ENCODE results near the gene GNAI2. TPM values are rescaled to one million over a fixed set of nuclear protein-coding genes. Genes with fewer than 3 reads are reported as not detected.
"Not testable (repeated sequence)": the region's sequence is repeated elsewhere in the genome, so short reads cannot be mapped to it uniquely, and the experiment has no call there.

Gene GNAI2
- total RNA-seq, 1 experiment from 2014 or later: 201 TPM

DNA sequence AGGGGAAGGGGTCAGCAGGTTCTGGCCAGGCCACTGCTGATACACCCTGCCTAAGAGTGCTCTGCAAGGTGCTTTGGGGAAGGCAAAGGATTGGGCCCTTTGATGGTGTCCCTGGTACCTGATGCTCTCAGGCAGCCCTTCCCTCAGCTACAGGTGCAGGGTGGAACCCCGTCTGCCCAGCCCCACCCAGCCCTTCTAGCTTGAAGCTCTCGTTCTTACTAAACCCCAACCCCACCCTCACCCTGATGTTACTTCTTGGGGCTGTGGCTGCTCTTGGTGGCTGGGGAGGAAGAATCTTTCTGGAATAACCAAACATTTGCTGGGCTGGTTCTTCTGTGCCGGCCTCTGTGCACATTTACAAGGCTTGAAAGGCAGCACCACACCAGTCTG, 6.4 kb downstream of the GNAI2 start:
- no peaks in the 10 kb centered on the region for H3K27me3 ChIP-seq (ENCODE audit: insufficient read depth, low read depth)
- peaks cover 19% of the 10 kb centered on the region for H3K79me2 ChIP-seq (ENCODE audit: low read depth)
- no peaks in the 10 kb centered on the region for H4K20me1 ChIP-seq (ENCODE audit: insufficient read depth)
- H3K4me2 ChIP-seq: no peak overlapping the region
- no peaks in the 10 kb centered on the region for H3K9me2 ChIP-seq (ENCODE audit: insufficient read depth)
- ChIA-PET POLR2A (ENCODE audit: unreplicated experiment) (interaction anchor here (0.6 kb wide), 1 partner anchor 121 kb away, joined by 5 read pairs; no protein-coding TSS in a partner anchor), CTCF (no interaction called here)
- H3K4me3 ChIP-seq: no peak overlapping the region
- peaks cover 27% of the 10 kb centered on the region for H3F3A ChIP-seq (ENCODE audit: insufficient read depth, low read depth)
- H3K4me1 ChIP-seq (replicated peaks; ENCODE audit: insufficient read depth): peaks cover 25% of the 10 kb centered on the region
- no peak for TF ChIP-seq EZH2 (IDR thresholded peaks at IDR 0.05; ENCODE audit: low read depth)
- TF ChIP-seq, protein P1, sequence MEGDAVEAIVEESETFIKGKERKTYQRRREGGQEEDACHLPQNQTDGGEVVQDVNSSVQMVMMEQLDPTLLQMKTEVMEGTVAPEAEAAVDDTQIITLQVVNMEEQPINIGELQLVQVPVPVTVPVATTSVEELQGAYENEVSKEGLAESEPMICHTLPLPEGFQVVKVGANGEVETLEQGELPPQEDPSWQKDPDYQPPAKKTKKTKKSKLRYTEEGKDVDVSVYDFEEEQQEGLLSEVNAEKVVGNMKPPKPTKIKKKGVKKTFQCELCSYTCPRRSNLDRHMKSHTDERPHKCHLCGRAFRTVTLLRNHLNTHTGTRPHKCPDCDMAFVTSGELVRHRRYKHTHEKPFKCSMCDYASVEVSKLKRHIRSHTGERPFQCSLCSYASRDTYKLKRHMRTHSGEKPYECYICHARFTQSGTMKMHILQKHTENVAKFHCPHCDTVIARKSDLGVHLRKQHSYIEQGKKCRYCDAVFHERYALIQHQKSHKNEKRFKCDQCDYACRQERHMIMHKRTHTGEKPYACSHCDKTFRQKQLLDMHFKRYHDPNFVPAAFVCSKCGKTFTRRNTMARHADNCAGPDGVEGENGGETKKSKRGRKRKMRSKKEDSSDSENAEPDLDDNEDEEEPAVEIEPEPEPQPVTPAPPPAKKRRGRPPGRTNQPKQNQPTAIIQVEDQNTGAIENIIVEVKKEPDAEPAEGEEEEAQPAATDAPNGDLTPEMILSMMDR (conservative IDR thresholded peaks at IDR 0.05): no peak
- intact Hi-C loops (cut with micrococcal nuclease; ENCODE audit: unreplicated experiment): no loop called here
- no peak overlapping the region for H2AFZ ChIP-seq
- no TSS peak for BruUV-seq (replicated peaks)
- no peaks in the 10 kb centered on the region for H3K9me3 ChIP-seq (ENCODE audit: insufficient read depth, low read depth)
- no peak for DNase-seq
- H3K27ac ChIP-seq: no peak overlapping the region
- no peaks in the 10 kb centered on the region for H3K36me3 ChIP-seq (ENCODE audit: low read depth)

DNA sequence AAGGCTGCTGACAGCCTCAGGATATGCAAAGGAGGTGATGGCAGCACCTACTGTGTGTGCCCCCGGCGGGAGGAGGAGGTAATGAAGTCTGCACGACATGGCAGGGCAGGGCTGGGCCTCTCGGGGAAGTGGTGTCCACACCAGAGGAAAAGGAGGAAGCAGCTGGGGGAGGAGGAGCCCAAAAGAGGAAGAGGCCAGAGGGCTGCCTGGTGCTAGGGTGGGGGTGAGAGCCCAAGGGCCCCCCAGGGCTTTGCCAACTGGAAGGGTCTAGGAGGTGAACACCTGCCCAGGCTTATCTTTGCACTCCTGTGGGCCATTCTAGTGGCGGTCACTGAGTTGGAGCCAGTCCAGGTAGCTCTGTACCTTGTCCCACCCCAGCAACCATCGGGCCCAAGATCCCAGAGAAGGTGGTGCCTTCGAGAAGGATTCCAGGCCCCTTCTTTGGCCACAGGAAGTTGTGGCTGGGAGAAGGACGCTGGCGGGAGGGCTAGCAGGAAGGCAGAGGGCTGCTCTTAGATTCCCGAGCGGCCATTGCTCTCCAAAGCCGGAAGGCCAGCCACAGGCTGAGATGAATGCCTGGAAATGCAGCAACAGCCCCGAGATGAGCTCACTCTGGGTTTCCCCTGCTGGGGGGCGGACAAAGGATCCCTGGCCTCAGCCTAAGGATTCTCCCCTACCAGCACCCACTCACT, 7.0 kb downstream of the GNAI2 start:
- POLR2A ChIA-PET (ENCODE audit: unreplicated experiment): no interaction called here
- Histone ChIP-seq H3F3A (ENCODE audit: insufficient read depth, low read depth) (peaks cover 31% of the 10 kb centered on the region), H3K4me3 (no peak overlapping the region), H3K9me3 (ENCODE audit: insufficient read depth, low read depth) (no peaks in the 10 kb centered on the region), H3K36me3 (ENCODE audit: low read depth) (no peaks in the 10 kb centered on the region), H3K4me2 (no peak overlapping the region), H3K27ac (no peak overlapping the region), H3K4me1 (replicated peaks; ENCODE audit: insufficient read depth) (peaks cover 28% of the 10 kb centered on the region), H4K20me1 (ENCODE audit: insufficient read depth) (no peaks in the 10 kb centered on the region), H3K9me2 (ENCODE audit: insufficient read depth) (no peaks in the 10 kb centered on the region), H2AFZ (no peak overlapping the region), H3K79me2 (ENCODE audit: low read depth) (peaks cover 16% of the 10 kb centered on the region), H3K27me3 (ENCODE audit: insufficient read depth, low read depth) (no peaks in the 10 kb centered on the region)
- TF ChIP-seq, protein P1 (conservative IDR thresholded peaks at IDR 0.05): no peak
- no peak for TF ChIP-seq EZH2 (IDR thresholded peaks at IDR 0.05; ENCODE audit: low read depth)
- no TSS peak for BruUV-seq (replicated peaks)
- intact Hi-C loops (cut with micrococcal nuclease; ENCODE audit: unreplicated experiment): no loop called here
- CTCF ChIA-PET: interaction anchor here (0.6 kb wide), 1 partner anchor 83 kb away, joined by 6 read pairs; no protein-coding TSS in a partner anchor
- no peak for DNase-seq

DNA sequence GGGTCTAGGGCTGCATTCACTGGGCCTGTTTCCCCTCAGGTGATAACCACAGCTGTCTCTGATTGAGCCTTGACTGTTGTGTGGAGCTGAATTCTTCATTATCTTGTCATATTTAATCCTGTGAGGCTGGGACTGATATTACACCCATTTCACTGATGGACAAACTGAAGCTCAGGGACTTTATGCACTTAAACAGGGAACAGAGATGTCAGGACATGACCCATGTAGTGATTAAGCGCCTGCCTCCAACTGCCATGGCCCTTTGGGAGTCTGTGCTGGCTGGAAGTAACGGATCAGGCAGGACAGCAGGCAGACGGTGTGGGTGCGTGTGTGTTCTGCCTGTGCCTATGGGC, 7.5 kb downstream of the GNAI2 start:
- H3F3A ChIP-seq (ENCODE audit: insufficient read depth, low read depth): peaks cover 31% of the 10 kb centered on the region
- no peaks in the 10 kb centered on the region for H3K9me2 ChIP-seq (ENCODE audit: insufficient read depth)
- no peak overlapping the region for H2AFZ ChIP-seq
- no peaks in the 10 kb centered on the region for H3K9me3 ChIP-seq (ENCODE audit: insufficient read depth, low read depth)
- H3K4me3 ChIP-seq: no peak overlapping the region
- TF ChIP-seq, protein P1 (conservative IDR thresholded peaks at IDR 0.05): no peak
- no peak for TF ChIP-seq EZH2 (IDR thresholded peaks at IDR 0.05; ENCODE audit: low read depth)
- H3K4me1 ChIP-seq (replicated peaks; ENCODE audit: insufficient read depth): peaks cover 28% of the 10 kb centered on the region
- no peak for DNase-seq
- H3K4me2 ChIP-seq: no peak overlapping the region
- no peaks in the 10 kb centered on the region; the same call in 1 of the 2 replicates for H4K20me1 ChIP-seq (ENCODE audit: insufficient read depth)
- H3K79me2 ChIP-seq (ENCODE audit: low read depth): peaks cover 16% of the 10 kb centered on the region
- intact Hi-C loops (cut with micrococcal nuclease; ENCODE audit: unreplicated experiment): no loop called here
- ChIA-PET CTCF (interaction anchor here (0.6 kb wide), 1 partner anchor 84 kb away, joined by 6 read pairs; no protein-coding TSS in a partner anchor), POLR2A (ENCODE audit: unreplicated experiment) (no interaction called here)
- BruUV-seq (replicated peaks): no TSS peak
- H3K27ac ChIP-seq: no peak overlapping the region
- H3K36me3 ChIP-seq (ENCODE audit: low read depth): no peaks in the 10 kb centered on the region
- H3K27me3 ChIP-seq (ENCODE audit: insufficient read depth, low read depth): no peaks in the 10 kb centered on the region

DNA sequence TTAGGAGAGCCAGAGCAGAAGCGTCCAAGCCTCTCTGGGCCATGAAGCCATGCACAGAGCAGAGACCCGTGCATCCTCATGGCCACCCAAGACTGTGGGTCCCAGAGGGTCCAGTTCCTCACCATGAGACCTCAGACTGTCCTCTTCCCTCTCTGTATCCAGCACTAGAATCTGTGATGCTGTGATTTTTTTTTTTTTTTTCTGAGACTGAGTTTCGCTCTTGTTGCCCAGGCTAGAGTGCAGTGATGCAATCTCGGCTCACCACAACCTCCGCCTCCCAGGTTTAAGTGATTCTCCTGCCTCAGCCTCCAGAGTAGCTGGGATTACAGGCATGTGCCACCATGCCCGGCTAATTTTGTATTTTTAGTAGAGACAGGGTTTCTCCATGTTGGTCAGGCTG, 8.8 kb downstream of the GNAI2 start:
- H3K9me3 ChIP-seq (ENCODE audit: insufficient read depth, low read depth); intact Hi-C loops (cut with micrococcal nuclease; ENCODE audit: unreplicated experiment); CTCF ChIA-PET; BruUV-seq (replicated peaks); H4K20me1 ChIP-seq (ENCODE audit: insufficient read depth); H3K4me3 ChIP-seq; H3K27me3 ChIP-seq (ENCODE audit: insufficient read depth, low read depth); H2AFZ ChIP-seq; DNase-seq; H3K4me2 ChIP-seq; H3K27ac ChIP-seq; H3K36me3 ChIP-seq (ENCODE audit: low read depth); H3K9me2 ChIP-seq (ENCODE audit: insufficient read depth); POLR2A ChIA-PET (ENCODE audit: unreplicated experiment): not testable (repeated sequence)
- Histone ChIP-seq H3K79me2 (ENCODE audit: low read depth) (peaks cover 15% of the 10 kb centered on the region), H3K4me1 (replicated peaks; ENCODE audit: insufficient read depth) (peaks cover 33% of the 10 kb centered on the region), H3F3A (ENCODE audit: insufficient read depth, low read depth) (peaks cover 31% of the 10 kb centered on the region)

All from PC-9 (cell line).